GM19193 (cell line): Measurements from ENCODE around the gene CPE.

Source experiments
- POLR2A ChIP-seq: IDR thresholded peaks from 4 replicates; pipeline ENCODE4 v1.6.1; 2011; ENCODE audit not compliant: insufficient read depth, insufficient read length; ENCODE audit errors: extremely low read depth

CPE gene

GRCh38 chr4:165425629-165426028 is 46.8 kb downstream of the CPE start:
- no peak for TF ChIP-seq POLR2A

GRCh38 chr4:165426331-165426730 is 47.5 kb downstream of the CPE start:
- TF ChIP-seq POLR2A: no peak

- TF ChIP-seq POLR2A: no peak
Measured at GRCh38 chr4:165426823-165427222, 48.0 kb downstream of the CPE start.

- TF ChIP-seq POLR2A: no peak
Measured at GRCh38 chr4:165428957-165429356, 50.1 kb downstream of the CPE start.

- no peak for TF ChIP-seq POLR2A
Measured at GRCh38 chr4:165433529-165433928, 54.7 kb downstream of the CPE start.

- no peak for TF ChIP-seq POLR2A
Measured at GRCh38 chr4:165437691-165438090, 58.9 kb downstream of the CPE start.

GRCh38 chr4:165439344-165439743 is 60.5 kb downstream of the CPE start:
- no peak for TF ChIP-seq POLR2A

GRCh38 chr4:165439981-165440380 is 61.2 kb downstream of the CPE start:
- no peak for TF ChIP-seq POLR2A

- no peak for TF ChIP-seq POLR2A
Measured at GRCh38 chr4:165440415-165441158, 61.8 kb downstream of the CPE start.

- TF ChIP-seq POLR2A: no peak
Measured at GRCh38 chr4:165443276-165443675, 64.5 kb downstream of the CPE start.

GRCh38 chr4:165448700-165449099 is 69.9 kb downstream of the CPE start:
- TF ChIP-seq POLR2A: no peak

- no peak for TF ChIP-seq POLR2A
Measured at GRCh38 chr4:165449333-165449732, 70.5 kb downstream of the CPE start.

GRCh38 chr4:165450871-165451270 is 72.1 kb downstream of the CPE start:
- TF ChIP-seq POLR2A: no peak

GRCh38 chr4:165454426-165454825 is 75.6 kb downstream of the CPE start:
- TF ChIP-seq POLR2A: no peak

GRCh38 chr4:165457793-165458192 is 79.0 kb downstream of the CPE start:
- TF ChIP-seq POLR2A: no peak

- no peak for TF ChIP-seq POLR2A
Measured at GRCh38 chr4:165458471-165458870, 79.7 kb downstream of the CPE start.

- no peak for TF ChIP-seq POLR2A
Measured at GRCh38 chr4:165461159-165461821, 82.5 kb downstream of the CPE start.

GRCh38 chr4:165462009-165462408 is 83.2 kb downstream of the CPE start:
- no peak for TF ChIP-seq POLR2A

GRCh38 chr4:165464376-165464775 is 85.6 kb downstream of the CPE start:
- no peak for TF ChIP-seq POLR2A
